ENCODE measurements around the gene WDR62. TPM values are rescaled to one million over a fixed set of nuclear protein-coding genes. Genes with fewer than 3 reads are reported as not detected.

Gene WDR62
- total and polyA plus RNA-seq, 2 of the 8 experiments (the other 6 are each of a cell fraction or from before 2014, with no cell fraction given) = 28.2 to 39.5 TPM

DNA sequence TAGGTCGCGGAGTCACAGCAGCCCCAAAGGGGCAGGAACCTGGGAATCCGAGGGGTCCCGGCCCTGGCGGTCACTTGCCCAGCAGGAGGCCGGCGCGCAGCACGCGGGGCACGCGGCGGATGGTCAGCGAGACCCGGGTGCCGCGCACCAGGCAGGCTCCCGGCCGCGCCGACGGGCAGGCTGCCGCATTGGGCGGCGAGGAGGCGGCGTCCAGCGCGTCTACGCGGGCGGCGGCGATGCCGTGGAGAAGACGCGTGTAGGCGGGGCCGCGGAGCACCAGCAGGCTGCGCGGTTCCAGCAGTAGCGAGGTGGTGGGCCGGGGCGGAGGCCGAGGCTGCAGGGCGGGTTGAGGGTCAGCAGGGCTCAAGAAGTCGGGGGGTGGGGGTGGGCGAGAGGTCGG lies 45.5 kb upstream of the WDR62 start (continued):
- TF ChIP-seq TAF1 (IDR thresholded peaks at IDR 0.05; ENCODE audit: low read depth, low read length) (peak; percentile 25; the same call in 1 of the 2 replicates), RBBP5 (IDR thresholded peaks at IDR 0.05; ENCODE audit: borderline replicate concordance, low read depth, low read length) (peak; percentile 66; the same call in 1 of the 2 replicates), POLR2A (IDR thresholded peaks at IDR 0.05; ENCODE audit: control extremely low read depth in 1 of 2, low read depth in 2 of 2, low read length in 2 of 2) (no peak), JUN (IDR thresholded peaks at IDR 0.05; ENCODE audit: low read depth, low read length) (no peak), CBX5 (IDR thresholded peaks at IDR 0.05; ENCODE audit: low read depth, low read length) (no peak), POU5F1 (IDR thresholded peaks at IDR 0.05; ENCODE audit: low read depth, low read length) (no peak), RAD21 (IDR thresholded peaks at IDR 0.05 in 1 of 2, conservative IDR thresholded peaks at IDR 0.05 in 1 of 2; ENCODE audit: low read depth in 2 of 2, low read length in 2 of 2) (no peak), SIRT6 (IDR thresholded peaks at IDR 0.05; ENCODE audit: low read length) (no peak), JUND (IDR thresholded peaks at IDR 0.05; ENCODE audit: low read length) (no peak), CTBP2 (IDR thresholded peaks at IDR 0.05; ENCODE audit: borderline replicate concordance, insufficient read depth, insufficient read length, low read length) (no peak), CREB1 (IDR thresholded peaks at IDR 0.05) (peak; percentile 53; the same call in 1 of the 2 replicates), FOSL1 (IDR thresholded peaks at IDR 0.05; ENCODE audit: insufficient read depth, low read depth, low read length) (no peak)
- TF ChIP-seq, protein P1, sequence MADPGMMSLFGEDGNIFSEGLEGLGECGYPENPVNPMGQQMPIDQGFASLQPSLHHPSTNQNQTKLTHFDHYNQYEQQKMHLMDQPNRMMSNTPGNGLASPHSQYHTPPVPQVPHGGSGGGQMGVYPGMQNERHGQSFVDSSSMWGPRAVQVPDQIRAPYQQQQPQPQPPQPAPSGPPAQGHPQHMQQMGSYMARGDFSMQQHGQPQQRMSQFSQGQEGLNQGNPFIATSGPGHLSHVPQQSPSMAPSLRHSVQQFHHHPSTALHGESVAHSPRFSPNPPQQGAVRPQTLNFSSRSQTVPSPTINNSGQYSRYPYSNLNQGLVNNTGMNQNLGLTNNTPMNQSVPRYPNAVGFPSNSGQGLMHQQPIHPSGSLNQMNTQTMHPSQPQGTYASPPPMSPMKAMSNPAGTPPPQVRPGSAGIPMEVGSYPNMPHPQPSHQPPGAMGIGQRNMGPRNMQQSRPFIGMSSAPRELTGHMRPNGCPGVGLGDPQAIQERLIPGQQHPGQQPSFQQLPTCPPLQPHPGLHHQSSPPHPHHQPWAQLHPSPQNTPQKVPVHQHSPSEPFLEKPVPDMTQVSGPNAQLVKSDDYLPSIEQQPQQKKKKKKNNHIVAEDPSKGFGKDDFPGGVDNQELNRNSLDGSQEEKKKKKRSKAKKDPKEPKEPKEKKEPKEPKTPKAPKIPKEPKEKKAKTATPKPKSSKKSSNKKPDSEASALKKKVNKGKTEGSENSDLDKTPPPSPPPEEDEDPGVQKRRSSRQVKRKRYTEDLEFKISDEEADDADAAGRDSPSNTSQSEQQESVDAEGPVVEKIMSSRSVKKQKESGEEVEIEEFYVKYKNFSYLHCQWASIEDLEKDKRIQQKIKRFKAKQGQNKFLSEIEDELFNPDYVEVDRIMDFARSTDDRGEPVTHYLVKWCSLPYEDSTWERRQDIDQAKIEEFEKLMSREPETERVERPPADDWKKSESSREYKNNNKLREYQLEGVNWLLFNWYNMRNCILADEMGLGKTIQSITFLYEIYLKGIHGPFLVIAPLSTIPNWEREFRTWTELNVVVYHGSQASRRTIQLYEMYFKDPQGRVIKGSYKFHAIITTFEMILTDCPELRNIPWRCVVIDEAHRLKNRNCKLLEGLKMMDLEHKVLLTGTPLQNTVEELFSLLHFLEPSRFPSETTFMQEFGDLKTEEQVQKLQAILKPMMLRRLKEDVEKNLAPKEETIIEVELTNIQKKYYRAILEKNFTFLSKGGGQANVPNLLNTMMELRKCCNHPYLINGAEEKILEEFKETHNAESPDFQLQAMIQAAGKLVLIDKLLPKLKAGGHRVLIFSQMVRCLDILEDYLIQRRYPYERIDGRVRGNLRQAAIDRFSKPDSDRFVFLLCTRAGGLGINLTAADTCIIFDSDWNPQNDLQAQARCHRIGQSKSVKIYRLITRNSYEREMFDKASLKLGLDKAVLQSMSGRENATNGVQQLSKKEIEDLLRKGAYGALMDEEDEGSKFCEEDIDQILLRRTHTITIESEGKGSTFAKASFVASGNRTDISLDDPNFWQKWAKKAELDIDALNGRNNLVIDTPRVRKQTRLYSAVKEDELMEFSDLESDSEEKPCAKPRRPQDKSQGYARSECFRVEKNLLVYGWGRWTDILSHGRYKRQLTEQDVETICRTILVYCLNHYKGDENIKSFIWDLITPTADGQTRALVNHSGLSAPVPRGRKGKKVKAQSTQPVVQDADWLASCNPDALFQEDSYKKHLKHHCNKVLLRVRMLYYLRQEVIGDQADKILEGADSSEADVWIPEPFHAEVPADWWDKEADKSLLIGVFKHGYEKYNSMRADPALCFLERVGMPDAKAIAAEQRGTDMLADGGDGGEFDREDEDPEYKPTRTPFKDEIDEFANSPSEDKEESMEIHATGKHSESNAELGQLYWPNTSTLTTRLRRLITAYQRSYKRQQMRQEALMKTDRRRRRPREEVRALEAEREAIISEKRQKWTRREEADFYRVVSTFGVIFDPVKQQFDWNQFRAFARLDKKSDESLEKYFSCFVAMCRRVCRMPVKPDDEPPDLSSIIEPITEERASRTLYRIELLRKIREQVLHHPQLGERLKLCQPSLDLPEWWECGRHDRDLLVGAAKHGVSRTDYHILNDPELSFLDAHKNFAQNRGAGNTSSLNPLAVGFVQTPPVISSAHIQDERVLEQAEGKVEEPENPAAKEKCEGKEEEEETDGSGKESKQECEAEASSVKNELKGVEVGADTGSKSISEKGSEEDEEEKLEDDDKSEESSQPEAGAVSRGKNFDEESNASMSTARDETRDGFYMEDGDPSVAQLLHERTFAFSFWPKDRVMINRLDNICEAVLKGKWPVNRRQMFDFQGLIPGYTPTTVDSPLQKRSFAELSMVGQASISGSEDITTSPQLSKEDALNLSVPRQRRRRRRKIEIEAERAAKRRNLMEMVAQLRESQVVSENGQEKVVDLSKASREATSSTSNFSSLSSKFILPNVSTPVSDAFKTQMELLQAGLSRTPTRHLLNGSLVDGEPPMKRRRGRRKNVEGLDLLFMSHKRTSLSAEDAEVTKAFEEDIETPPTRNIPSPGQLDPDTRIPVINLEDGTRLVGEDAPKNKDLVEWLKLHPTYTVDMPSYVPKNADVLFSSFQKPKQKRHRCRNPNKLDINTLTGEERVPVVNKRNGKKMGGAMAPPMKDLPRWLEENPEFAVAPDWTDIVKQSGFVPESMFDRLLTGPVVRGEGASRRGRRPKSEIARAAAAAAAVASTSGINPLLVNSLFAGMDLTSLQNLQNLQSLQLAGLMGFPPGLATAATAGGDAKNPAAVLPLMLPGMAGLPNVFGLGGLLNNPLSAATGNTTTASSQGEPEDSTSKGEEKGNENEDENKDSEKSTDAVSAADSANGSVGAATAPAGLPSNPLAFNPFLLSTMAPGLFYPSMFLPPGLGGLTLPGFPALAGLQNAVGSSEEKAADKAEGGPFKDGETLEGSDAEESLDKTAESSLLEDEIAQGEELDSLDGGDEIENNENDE (IDR thresholded peaks at IDR 0.05; ENCODE audit: insufficient replicate concordance, low read length) = no peak
